Measurements from ENCODE around the gene CCDC91.
"Not testable (repeated sequence)": the region's sequence is repeated elsewhere in the genome, so short reads cannot be mapped to it uniquely, and the experiment has no call there.

The CCDC91 gene

DNA sequence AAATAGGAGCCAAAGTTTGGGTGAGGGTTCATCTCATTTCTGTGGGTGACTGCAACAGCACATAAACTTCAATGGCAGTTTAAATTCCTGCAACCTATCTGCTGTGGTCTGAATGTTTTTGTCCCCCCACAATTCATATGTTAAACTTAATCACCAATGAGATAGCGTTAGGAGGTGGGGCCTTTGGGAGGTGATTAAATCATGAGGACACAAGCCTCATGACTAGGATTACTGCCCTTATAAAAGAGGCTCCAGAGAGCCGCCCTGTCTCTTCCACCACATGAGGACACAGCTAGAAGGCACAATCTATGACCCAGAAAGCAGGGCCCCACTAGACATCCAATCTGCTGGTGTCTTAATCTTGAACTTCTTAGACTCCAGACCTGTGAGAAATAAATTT lies 3.8 kb upstream of the CCDC91 start:
- DNase-seq: no peak

DNA sequence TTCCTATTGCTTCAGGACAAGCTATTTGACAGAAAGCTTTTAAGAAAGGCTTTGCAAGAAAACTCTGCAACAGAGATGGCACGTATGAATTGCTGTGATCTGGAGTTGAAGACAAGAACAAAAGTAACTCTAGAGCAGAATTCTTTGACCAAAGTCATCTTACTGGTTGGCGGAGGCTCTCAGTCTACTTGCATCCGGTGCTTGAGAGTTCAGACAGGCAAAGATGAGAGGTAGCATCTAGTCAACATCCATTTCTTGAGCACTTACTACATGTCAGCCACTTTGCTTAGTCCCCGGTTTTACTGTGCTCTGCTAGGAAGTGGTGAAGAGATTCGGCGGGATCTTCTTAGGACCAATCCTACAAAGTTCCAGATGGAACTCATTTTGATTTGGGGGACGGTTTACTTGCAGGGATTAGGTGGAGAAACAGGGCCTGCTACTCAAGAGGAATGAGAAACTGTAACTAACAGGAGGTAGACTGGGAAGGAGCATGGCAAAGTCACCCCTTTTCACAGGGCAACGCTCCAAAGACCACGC lies 404 bp upstream of the CCDC91 start:
- no peak for DNase-seq

- peak; percentile 13 for DNase-seq
Observed at GRCh38 chr12:28191051-28192048, 1.1 kb downstream of the CCDC91 start.

DNA sequence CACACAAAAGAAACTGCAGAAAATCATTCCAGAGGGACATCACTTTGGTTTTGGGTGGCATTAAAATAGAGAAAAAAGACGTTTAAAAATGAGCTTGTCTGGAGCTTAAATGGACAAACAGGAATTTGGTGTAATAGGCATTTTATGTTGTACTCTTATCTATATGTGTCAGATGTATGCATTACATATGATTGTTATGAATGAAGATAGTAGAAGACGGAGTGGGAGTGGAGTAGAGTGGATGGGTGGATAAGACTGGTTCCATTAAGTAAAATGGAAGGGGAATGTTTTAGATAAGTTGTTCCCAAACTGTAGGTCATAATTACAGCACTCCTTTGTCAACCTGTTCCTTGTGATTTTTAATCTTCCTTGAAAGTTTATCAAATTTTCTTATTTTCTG lies 1.9 kb downstream of the CCDC91 start:
- no peak for DNase-seq

- not testable (repeated sequence) for DNase-seq
Observed at GRCh38 chr12:28194621-28195020, 4.4 kb downstream of the CCDC91 start.

GRCh38 chr12:28201136-28201535 lies 10.9 kb downstream of the CCDC91 start:
- DNase-seq: not testable (repeated sequence)

DNA sequence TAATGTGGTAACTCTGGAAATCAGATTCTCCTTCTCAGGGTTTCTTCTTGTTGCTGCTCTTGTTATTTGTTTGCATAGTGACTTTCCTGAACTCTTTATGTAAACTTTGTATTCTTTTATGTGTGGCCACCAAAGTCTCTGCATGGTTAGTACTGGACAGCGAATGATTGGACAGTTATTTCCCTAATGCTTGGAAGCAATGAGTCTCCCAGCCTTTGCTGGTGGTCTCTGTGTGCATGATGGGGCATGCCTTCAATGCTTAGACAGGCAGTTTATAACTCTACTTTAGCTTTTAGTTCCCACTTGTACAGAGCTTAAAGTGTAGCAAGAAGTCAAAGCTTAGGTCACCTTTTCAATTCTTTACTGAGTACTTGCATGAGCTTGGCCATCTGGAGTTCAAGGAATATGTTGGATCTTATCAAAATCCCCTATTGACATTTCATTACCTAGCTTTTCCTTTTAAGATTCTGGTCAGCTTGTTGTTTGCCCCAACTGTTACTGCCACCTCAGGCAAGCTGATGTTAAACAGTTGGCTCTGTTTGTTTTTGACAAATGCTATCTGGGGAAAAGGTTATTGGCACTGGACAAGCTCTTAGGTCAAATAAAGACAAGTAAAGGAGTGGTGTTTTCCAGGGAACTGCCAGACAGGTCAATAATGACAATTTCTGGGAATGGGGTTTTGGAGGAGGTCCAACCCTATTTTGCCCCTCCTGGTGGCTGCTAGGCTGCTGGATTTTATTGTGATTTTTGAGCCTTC lies 12.3 kb downstream of the CCDC91 start:
- no peak for DNase-seq

DNA sequence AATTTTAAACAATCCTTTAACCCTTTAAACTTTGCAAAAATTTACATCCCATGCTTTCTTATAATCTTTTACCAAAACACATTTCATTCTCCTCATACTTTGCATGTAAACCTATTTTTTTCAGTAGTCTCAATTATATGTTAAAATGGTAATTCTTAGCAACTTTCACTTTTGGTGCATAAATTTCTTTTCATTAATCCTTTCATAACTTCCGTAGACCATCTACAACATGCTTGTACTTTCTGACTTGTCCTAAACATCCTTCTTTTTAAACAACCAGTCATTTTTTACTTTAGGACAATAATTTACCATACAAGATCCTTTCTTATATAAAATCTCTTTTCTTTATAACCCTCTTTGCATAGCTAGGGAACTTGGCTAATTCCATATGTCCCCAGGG lies 19.5 kb downstream of the CCDC91 start:
- no peak for DNase-seq

DNA sequence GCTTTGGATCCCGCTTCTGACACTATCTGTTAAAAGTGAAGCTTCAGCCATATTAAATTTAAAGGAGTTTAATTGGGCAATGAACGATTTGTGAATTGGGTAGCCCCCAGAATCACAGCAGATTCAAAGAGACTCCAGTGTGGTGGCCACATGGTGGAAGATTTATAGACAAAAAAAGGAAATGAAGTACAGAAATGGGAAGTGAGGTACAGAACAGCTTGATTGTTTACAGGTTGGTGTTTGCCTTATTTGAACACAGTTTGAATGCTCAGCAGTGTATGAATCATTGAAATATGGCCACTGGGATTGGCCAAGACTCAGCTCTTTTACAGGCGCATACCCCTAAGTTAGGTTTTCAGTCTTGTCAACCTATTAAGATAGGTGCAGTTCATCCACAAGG lies 21.9 kb downstream of the CCDC91 start:
- no peak for DNase-seq

DNA sequence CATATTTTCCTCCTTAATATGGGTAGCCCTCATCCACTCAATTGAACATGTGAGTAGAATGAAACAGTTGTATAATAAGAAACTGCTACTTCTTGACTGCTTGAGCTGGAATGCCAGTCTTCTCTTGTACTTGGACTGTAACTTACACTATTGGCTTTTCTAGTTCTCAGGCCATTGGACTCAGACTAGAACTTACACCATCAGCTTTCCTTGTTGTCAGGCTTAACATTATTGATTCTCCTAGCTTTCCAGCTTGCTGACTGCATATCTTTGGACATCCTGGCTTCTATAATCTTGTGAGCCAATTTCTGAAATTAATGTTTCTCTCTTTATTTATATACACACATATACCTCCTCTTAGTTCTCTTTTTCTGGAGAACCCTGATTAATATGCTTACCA lies 24.8 kb downstream of the CCDC91 start:
- no peak for DNase-seq

- no peak for DNase-seq
Observed at GRCh38 chr12:28216016-28216415, 25.8 kb downstream of the CCDC91 start.

DNA sequence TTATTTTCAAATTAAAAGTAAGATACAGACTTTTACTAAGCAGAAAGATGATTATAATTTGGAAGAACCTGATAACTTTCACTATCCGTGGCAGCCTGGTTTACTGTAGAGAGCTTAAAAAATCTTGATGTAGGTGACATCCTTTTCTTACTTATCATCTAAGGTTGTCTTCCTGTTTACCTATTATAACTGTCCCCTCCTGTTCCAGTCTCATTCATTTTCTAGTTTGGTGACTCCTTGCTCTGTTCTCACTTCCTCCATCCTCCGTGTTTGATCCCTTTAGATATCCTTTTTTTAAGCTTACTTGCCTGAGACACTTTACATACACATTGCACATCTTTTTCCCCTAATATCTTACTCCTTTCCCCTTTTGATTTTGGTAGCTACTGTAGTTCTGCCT lies 27.5 kb downstream of the CCDC91 start:
- DNase-seq: no peak

DNA sequence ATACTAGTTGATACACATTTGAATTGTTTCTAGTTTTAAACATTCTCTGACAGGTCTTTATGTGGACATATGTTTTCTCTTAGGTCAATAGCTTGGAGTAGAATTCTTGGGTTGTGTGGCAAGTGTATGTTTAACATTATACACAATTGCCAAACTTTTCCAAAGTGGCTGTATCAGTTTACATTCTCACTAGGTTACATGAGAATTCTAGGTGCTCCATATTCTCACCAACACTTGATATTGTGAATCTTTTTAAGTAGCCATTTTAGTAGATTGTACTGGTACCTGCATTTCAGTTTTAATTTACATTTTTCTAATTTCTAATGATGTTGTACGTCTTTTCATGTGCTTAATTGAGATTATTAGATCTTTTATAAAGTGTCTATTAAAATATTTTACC lies 28.6 kb downstream of the CCDC91 start:
- no peak for DNase-seq

DNA sequence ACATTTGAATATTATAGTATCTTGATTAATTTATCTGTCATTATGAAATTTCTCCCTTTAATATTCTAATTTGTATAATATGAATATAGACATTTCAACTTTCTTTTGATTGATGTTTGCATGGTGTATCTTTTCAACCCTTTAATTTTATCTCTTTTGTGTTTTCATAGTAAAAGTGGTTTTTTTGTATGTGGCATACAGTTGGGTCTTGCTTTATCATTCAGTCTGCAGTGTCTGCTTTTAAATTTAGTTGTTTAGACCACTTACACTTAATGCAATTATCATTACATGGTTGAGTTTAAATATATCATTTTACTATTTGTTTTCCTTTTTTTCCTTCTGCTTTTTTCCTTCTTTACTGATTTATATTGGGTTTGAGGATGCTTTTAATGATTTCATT lies 29.6 kb downstream of the CCDC91 start:
- DNase-seq: no peak

GRCh38 chr12:28222081-28222700 lies 31.9 kb downstream of the CCDC91 start:
- no peak for DNase-seq

DNA sequence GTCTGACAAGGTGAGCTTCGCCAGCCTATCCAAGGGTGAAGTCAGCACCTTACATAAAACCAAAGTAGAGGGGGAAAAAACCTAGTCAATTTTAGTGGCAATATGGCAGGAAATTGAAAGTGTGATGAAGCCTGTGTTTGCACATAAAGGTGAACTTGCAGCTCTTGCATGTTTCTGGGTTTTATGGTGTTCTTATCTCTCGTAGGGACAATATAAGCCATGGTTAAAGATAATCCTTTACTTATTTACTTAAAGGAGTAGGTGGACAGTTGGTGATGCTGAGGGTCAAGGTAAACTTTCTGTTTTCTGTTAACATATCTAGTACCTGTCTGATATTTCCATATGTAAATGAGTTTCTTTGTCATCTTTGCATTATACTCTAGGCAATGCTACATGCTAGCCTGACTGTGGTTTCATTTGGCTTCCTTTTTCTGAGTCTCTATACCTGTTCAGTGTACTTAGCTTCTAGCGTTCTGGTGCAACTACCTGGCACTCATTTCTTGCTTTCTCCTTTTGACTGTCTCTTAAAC lies 32.8 kb downstream of the CCDC91 start:
- DNase-seq: no peak

GRCh38 chr12:28223858-28224257 lies 33.6 kb downstream of the CCDC91 start:
- DNase-seq: no peak

GRCh38 chr12:28226705-28227104 lies 36.4 kb downstream of the CCDC91 start:
- DNase-seq: no peak

GRCh38 chr12:28227251-28227650 lies 37.0 kb downstream of the CCDC91 start:
- DNase-seq: no peak

- DNase-seq: no peak
Observed at GRCh38 chr12:28231248-28231647, 41.0 kb downstream of the CCDC91 start.

DNA sequence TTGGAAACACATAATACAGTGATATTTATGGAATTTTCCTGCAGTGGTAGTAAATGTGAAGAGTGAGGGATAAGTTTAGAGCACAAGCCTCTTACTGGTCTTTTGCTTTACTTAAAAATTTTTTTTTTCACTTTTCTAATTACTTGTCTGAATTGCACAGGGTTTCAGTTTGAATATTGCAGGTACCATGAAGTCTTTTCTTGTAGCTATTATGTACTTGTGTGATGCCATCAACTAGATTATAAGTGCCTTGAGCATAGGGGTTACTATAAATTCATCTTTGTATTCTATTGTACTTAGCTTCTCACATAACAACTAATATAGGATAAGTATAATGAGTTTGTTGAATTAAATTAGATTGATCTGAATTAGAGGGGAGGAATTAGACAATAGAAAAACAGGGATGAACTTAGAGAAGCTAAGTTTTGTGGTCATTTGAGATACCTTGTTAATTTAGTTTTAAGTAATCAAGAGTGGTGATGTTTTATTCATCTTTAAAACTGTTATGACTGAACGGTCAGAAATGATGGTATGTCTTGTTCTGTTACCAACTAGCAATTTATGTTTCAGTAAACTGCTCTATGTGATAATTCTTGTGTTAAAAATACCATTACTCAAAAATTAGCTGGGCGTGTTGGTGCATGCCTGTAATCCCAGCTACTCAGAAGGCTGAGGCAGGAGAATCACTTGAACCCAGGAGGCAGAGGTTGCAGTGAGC lies 42.1 kb downstream of the CCDC91 start:
- no peak for DNase-seq

DNA sequence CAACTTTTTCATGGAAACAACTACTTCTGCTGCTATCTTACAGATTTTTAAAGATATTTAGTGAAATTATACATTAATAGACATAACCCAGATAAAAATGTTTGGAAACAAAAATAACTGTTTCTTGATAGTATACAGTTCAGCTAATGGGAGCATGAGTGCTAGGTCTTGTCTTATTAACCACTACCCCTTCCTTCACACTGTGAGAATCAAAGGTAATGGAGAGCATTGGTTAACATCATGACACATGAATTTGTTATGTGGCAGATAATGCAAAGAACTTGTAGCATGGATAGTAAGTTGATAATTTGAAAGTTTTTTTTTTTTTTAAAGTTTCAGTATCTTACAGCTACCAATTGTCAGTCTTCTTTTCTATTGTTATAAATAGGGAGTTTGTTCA lies 44.2 kb downstream of the CCDC91 start:
- DNase-seq: no peak
